Measurements from ENCODE around the gene ZNF541. TPM values are rescaled to one million over a fixed set of nuclear protein-coding genes. Genes with fewer than 3 reads are reported as not detected.
"Not testable (repeated sequence)": the region's sequence is repeated elsewhere in the genome, so short reads cannot be mapped to it uniquely, and the experiment has no call there.

The ZNF541 gene
- total and polyA plus RNA-seq, 5 donors from 2014 or later = 0.07 to 0.52 (median 0.32) TPM; not detected in 1

- Histone ChIP-seq H3K27ac (ENCODE audit: insufficient read depth, low read length, poor library complexity, severe bottlenecking) (no peak overlapping the region), H3K4me1 (ENCODE audit: control insufficient read depth, insufficient read depth, low read length, poor library complexity, severe bottlenecking) (peaks cover 20% of the 10 kb centered on the region), H3K9me3 (ENCODE audit: control insufficient read depth in 2 of 2, low read length in 2 of 2) (no peaks in the 10 kb centered on the region), H3K4me3 (ENCODE audit: low read depth, low read length) (no peak overlapping the region), H3K27me3 (ENCODE audit: control insufficient read depth, insufficient read depth, low read length) (no peaks in the 10 kb centered on the region), H3K36me3 (ENCODE audit: control insufficient read depth, insufficient read depth, low read length) (no peaks in the 10 kb centered on the region)
- H3K27ac Mint-ChIP-seq = peak overlapping the region in 1 of 3 donors; percentile 91
- peaks cover 0 to 2% (median 0%) of the 10 kb centered on the region in 7 donors for H3K9me3 Mint-ChIP-seq
- ATAC-seq (ENCODE audit: low read depth in 2 of 2) (no peak), DNase-seq (no peak)
- H3K4me3 Mint-ChIP-seq = peak overlapping the region; percentile 21 to 81 (median 52)
- no peaks in the 10 kb centered on the region for H3K36me3 Mint-ChIP-seq
- H3K27me3 Mint-ChIP-seq = peaks cover 6% of the 10 kb centered on the region
- peaks cover 10 to 29% (median 17%) of the 10 kb centered on the region in 4 donors for H3K4me1 Mint-ChIP-seq
These were observed 31.0 kb upstream of the ZNF541 start for GRCh38 chr19:47603706-47604565.

GRCh38 chr19:47601180-47601904 is 28.4 kb upstream of the ZNF541 start:
- H3K9me3 ChIP-seq (ENCODE audit: control insufficient read depth in 2 of 2, low read length in 2 of 2) = no peaks in the 10 kb centered on the region
- H3K4me3 ChIP-seq (ENCODE audit: low read depth, low read length) = peak overlapping the region; percentile 86
- no peak for DNase-seq
- H3K27ac Mint-ChIP-seq = peak overlapping the region; percentile 70 to 93 (median 89)
- H3K27me3 Mint-ChIP-seq = peaks cover 6% of the 10 kb centered on the region
- peak overlapping the region; percentile 81 for H3K27ac ChIP-seq (ENCODE audit: insufficient read depth, low read length, poor library complexity, severe bottlenecking)
- H3K4me1 Mint-ChIP-seq = peaks cover 6 to 26% (median 14%) of the 10 kb centered on the region in 4 donors
- H3K27me3 ChIP-seq (ENCODE audit: control insufficient read depth, insufficient read depth, low read length) = no peaks in the 10 kb centered on the region
- H3K36me3 ChIP-seq (ENCODE audit: control insufficient read depth, insufficient read depth, low read length) = no peaks in the 10 kb centered on the region
- H3K4me1 ChIP-seq (ENCODE audit: control insufficient read depth, insufficient read depth, low read length, poor library complexity, severe bottlenecking) = peaks cover 13% of the 10 kb centered on the region
- H3K9me3 Mint-ChIP-seq = no peaks in the 10 kb centered on the region
- H3K36me3 Mint-ChIP-seq = no peaks in the 10 kb centered on the region
- peak overlapping the region; percentile 76 to 87 (median 86) for H3K4me3 Mint-ChIP-seq
- ATAC-seq (ENCODE audit: low read depth in 2 of 2) = no peak

- H3K4me1 Mint-ChIP-seq = peaks cover 6 to 31% (median 16%) of the 10 kb centered on the region in 4 donors
- peak overlapping the region; percentile 86 for H3K4me3 ChIP-seq (ENCODE audit: low read depth, low read length)
- peaks cover 6% of the 10 kb centered on the region for H3K27me3 Mint-ChIP-seq
- H3K27ac Mint-ChIP-seq = peak overlapping the region; percentile 86 to 93 (median 91)
- H3K9me3 ChIP-seq (ENCODE audit: control insufficient read depth in 2 of 2, low read length in 2 of 2) = no peaks in the 10 kb centered on the region
- no peaks in the 10 kb centered on the region for H3K36me3 Mint-ChIP-seq
- DNase-seq = peak; percentile 98 to 99 (median 99)
- no peaks in the 10 kb centered on the region for H3K27me3 ChIP-seq (ENCODE audit: control insufficient read depth, insufficient read depth, low read length)
- no peaks in the 10 kb centered on the region for H3K9me3 Mint-ChIP-seq
- peak overlapping the region; percentile 76 to 87 (median 86) for H3K4me3 Mint-ChIP-seq
- H3K27ac ChIP-seq (ENCODE audit: insufficient read depth, low read length, poor library complexity, severe bottlenecking) = peak overlapping the region; percentile 81
- peak; percentile 97 to 98 for ATAC-seq (ENCODE audit: low read depth in 2 of 2)
- no peaks in the 10 kb centered on the region for H3K36me3 ChIP-seq (ENCODE audit: control insufficient read depth, insufficient read depth, low read length)
- peaks cover 13% of the 10 kb centered on the region for H3K4me1 ChIP-seq (ENCODE audit: control insufficient read depth, insufficient read depth, low read length, poor library complexity, severe bottlenecking)
These were observed 27.6 kb upstream of the ZNF541 start for GRCh38 chr19:47600246-47601179.

GRCh38 chr19:47599671-47600245 is 26.8 kb upstream of the ZNF541 start:
- H3K36me3 Mint-ChIP-seq; H3K36me3 ChIP-seq (ENCODE audit: control insufficient read depth, insufficient read depth, low read length); ATAC-seq (ENCODE audit: low read depth in 2 of 2); H3K27me3 ChIP-seq (ENCODE audit: control insufficient read depth, insufficient read depth, low read length); DNase-seq; H3K9me3 Mint-ChIP-seq; H3K27me3 Mint-ChIP-seq; H3K9me3 ChIP-seq (ENCODE audit: control insufficient read depth in 2 of 2, low read length in 2 of 2): not testable (repeated sequence)
- H3K4me1 ChIP-seq (ENCODE audit: control insufficient read depth, insufficient read depth, low read length, poor library complexity, severe bottlenecking) = peaks cover 13% of the 10 kb centered on the region
- Mint-ChIP-seq H3K27ac (peak overlapping the region; percentile 81 to 91 (median 86)), H3K4me3 (peak overlapping the region; percentile 64 to 87 (median 86)), H3K4me1 (peaks cover 6 to 30% (median 16%) of the 10 kb centered on the region in 4 donors)
- H3K27ac ChIP-seq (ENCODE audit: insufficient read depth, low read length, poor library complexity, severe bottlenecking) = peak overlapping the region; percentile 81
- peak overlapping the region; percentile 80 for H3K4me3 ChIP-seq (ENCODE audit: low read depth, low read length)

- Mint-ChIP-seq H3K9me3 (no peaks in the 10 kb centered on the region), H3K4me3 (peak overlapping the region; percentile 54 to 87 (median 86)), H3K36me3 (no peaks in the 10 kb centered on the region), H3K4me1 (peaks cover 6 to 30% (median 13%) of the 10 kb centered on the region in 4 donors), H3K27ac (peak overlapping the region in 2 of 3 donors; percentile 38 to 81), H3K27me3 (peaks cover 5% of the 10 kb centered on the region)
- H3K36me3 ChIP-seq (ENCODE audit: control insufficient read depth, insufficient read depth, low read length) = no peaks in the 10 kb centered on the region
- no peak overlapping the region for H3K27ac ChIP-seq (ENCODE audit: insufficient read depth, low read length, poor library complexity, severe bottlenecking)
- H3K4me3 ChIP-seq (ENCODE audit: low read depth, low read length) = no peak overlapping the region
- no peaks in the 10 kb centered on the region for H3K27me3 ChIP-seq (ENCODE audit: control insufficient read depth, insufficient read depth, low read length)
- peaks cover 13% of the 10 kb centered on the region for H3K4me1 ChIP-seq (ENCODE audit: control insufficient read depth, insufficient read depth, low read length, poor library complexity, severe bottlenecking)
- H3K9me3 ChIP-seq (ENCODE audit: control insufficient read depth in 2 of 2, low read length in 2 of 2) = no peaks in the 10 kb centered on the region
- ATAC-seq (ENCODE audit: low read depth in 2 of 2) (no peak), DNase-seq (no peak)
These were observed 25.7 kb upstream of the ZNF541 start for GRCh38 chr19:47598407-47599349.

- no peaks in the 10 kb centered on the region for H3K36me3 Mint-ChIP-seq
- Histone ChIP-seq H3K4me3 (ENCODE audit: low read depth, low read length) (no peak overlapping the region), H3K9me3 (ENCODE audit: control insufficient read depth in 2 of 2, low read length in 2 of 2) (no peaks in the 10 kb centered on the region), H3K36me3 (ENCODE audit: control insufficient read depth, insufficient read depth, low read length) (no peaks in the 10 kb centered on the region), H3K27ac (ENCODE audit: insufficient read depth, low read length, poor library complexity, severe bottlenecking) (no peak overlapping the region), H3K27me3 (ENCODE audit: control insufficient read depth, insufficient read depth, low read length) (no peaks in the 10 kb centered on the region), H3K4me1 (ENCODE audit: control insufficient read depth, insufficient read depth, low read length, poor library complexity, severe bottlenecking) (peaks cover 12% of the 10 kb centered on the region)
- no peak for ATAC-seq (ENCODE audit: low read depth in 2 of 2)
- H3K27me3 Mint-ChIP-seq = peaks cover 14% of the 10 kb centered on the region
- H3K9me3 Mint-ChIP-seq = no peaks in the 10 kb centered on the region
- H3K4me3 Mint-ChIP-seq = peak overlapping the region in 1 of 4 donors; percentile 7
- DNase-seq = no peak
- peaks cover 6 to 27% (median 13%) of the 10 kb centered on the region in 4 donors for H3K4me1 Mint-ChIP-seq
- H3K27ac Mint-ChIP-seq = peak overlapping the region in 1 of 3 donors; percentile 75
These were observed 23.0 kb upstream of the ZNF541 start for GRCh38 chr19:47595944-47596343.

Data from CD4-positive, CD25-positive, alpha-beta regulatory T cell (primary cell).